GM03348 (cell line): ENCODE data around the gene TNNT1.
"Not testable (repeated sequence)": the region's sequence is repeated elsewhere in the genome, so short reads cannot be mapped to it uniquely, and the experiment has no call there.

Experiments
- DNase-seq: peaks from one replicate; pipeline ENCODE4 v3.0.0; 2012; ENCODE audit warnings: low spot score

The TNNT1 gene

GRCh38 chr19:55169136-55169535 lies 20.1 kb upstream of the TNNT1 start:
- DNase-seq = no peak

DNA sequence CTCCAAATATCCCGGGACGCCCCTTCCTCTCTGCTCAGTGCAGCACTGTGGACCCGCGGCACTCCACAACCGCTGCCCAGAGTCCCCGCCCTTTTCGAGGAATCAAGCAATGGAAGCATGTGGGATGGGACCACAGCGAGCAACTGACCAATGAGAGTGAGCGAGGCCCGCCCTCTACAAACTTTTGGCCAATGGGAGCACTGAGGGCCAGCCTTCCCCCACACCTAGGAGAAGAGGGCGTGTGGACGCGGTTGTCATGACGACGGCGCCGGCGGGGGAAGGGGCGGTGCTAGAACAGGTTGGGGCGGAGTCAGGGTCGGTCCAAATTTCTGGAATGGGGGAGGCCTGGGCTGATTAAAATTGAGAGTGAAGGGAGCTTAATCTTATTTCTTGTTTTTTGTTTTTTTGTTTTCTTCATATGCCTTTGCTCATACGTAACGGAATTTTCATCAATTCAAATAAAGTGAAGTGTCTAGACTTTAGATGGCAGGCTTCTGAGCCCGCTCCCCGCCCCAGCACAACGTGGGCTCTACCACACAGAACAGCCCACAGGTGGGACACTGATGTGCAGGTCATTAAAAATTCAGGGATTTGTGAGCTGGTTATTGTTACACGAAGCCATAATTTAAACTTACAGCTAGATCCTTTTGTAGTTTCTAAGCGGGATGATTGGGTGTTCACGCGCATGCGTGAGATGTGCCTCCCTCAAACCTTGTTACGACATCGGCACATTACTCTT lies 17.7 kb upstream of the TNNT1 start, which contains the start of gene DNAAF3:
DNAAF3 (minus strand) TSS at position 84 of the 739 bp plus-strand sequence. CDS start 200 bp downstream, outside the sequence.
- peak; percentile 100 for DNase-seq

GRCh38 chr19:55165952-55166529 lies 17.0 kb upstream of the TNNT1 start:
- DNase-seq = peak; percentile 81

GRCh38 chr19:55161571-55162322 lies 12.7 kb upstream of the TNNT1 start:
- DNase-seq = no peak

DNA sequence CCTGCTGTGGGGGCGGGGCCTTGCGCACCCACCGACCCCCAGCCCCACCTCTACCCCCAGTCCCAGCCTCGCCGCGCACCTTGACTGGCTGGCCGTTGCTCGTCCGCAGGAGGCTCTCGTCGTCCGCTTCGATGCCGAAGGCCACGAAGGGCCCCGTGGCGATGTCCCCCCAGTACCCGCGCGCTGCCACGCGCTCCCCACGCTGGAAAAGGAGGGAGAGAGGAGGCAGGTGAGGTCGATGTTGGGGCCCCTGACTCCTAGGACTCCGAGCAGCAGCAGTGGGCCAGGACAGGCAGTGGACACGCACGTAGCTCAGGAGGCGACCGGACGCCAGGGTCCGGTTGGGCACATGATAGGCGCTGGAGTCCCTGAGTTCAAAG lies 12.0 kb upstream of the TNNT1 start:
- DNase-seq = no peak

- peak; percentile 96 for DNase-seq
Measured at GRCh38 chr19:55160128-55160985, 11.4 kb upstream of the TNNT1 start.

DNA sequence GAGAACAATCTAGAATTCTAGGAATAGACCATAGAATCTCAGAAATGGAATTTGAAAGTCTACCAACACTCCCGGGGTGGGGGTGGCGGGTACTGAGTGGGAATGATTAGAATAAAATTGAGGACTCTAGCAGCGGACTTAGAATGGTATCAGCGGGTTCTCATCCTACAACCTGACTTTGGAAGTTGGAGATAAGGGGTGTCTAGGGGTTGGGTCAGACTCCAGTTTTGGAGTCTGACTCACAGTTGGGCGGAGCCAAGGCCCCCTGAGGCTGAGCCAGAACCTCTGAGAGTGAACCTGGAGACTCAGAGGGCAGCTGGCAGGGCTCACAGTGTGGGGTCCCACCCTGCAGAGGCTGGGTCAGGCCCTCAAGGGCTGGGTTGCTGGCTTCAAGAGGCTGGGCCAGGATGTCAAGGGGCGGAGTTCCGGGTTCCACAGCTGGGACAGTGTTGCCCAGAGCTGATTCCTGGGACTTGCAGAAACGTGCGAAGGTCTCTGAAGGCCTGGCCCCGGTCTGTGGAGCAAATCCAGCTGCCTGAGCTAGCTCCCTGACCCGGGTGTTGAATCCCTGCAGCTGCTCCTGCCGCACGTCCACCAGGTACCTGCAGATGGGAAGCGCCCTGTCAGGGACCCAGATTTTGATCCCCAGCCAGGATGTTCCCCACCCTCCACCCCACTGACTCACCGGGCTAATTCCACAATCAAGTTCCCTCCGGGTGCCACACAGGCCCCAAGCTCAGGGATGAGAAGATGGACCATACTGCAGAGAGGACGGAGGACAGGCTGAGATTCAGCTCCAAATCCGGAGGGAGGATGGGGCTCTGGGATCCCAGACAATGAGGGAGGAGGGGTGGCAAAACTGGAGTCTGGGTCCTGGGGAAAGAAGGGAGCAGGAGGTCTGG lies 10.1 kb upstream of the TNNT1 start:
- DNase-seq = no peak

DNA sequence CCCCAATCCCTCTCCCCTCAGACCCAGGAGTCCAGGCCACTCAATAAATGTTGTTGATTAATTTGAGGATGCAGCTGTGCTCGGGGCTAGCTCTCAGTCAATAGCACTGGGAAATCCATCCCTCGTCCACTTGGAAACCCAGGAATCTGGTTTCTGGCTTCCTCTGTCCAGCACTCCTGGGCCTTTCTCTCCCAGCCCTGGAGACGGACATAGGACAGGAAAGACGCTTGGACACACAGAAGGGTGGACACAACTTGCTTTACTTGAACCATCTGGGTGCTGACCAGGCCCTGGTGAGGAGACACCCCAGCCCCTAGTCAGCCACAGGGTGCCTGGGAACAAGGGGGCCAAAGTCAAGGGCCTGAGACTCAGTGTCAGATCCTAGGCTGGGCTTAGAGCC lies 9.4 kb upstream of the TNNT1 start:
- no peak for DNase-seq

- no peak for DNase-seq
Measured at GRCh38 chr19:55157064-55157908, 8.3 kb upstream of the TNNT1 start, which contains the start of gene TNNI3. Gene TNNI3 (minus strand): TSS chr19:55157732. CDS start chr19:55157589, 143 bp downstream.

DNA sequence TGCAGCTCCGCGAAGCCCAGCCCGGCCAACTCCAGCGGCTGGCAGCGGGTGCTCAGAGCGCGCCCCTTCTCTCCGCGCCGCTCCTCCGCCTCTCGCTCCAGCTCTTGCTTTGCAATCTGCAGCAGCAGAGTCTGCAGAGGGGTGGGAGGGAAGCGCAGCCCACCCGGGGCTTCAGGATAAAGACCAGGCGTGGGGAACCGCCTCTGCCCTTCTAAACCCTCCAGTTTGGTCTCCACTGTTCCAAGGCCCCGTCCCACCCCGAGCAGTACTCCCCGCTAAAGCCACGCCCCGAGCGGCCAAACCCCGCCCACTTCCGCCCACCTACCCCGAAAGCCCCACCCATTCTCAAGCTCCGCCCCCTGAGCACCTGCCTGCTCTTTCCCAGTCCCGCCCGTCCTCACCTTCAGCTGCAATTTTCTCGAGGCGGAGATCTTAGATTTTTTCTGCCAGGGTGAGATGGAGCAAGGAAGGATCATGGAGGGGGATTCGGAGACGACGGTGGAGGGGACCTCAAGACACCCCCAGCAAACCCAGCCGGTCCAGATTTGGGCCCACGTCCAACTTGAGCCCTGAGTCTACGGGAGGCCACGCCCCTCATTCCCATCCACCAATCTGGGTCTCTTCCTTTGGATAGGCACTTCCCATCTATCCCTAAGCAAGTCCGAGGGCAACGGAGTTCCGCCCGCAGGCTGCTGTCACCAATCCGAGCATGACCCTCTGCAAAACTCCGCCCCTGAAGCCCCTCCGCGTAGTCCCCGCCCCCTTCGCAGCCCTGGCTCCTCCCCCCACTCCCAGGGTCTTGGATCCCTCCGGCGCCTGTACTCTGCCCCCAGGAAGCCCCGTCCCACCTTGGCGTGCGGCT lies 7.4 kb upstream of the TNNT1 start:
- DNase-seq = peak; percentile 65

GRCh38 chr19:55155784-55156183 lies 6.8 kb upstream of the TNNT1 start:
- DNase-seq = not testable (repeated sequence)

- no peak for DNase-seq
Measured at GRCh38 chr19:55153652-55154264, 4.8 kb upstream of the TNNT1 start.

DNA sequence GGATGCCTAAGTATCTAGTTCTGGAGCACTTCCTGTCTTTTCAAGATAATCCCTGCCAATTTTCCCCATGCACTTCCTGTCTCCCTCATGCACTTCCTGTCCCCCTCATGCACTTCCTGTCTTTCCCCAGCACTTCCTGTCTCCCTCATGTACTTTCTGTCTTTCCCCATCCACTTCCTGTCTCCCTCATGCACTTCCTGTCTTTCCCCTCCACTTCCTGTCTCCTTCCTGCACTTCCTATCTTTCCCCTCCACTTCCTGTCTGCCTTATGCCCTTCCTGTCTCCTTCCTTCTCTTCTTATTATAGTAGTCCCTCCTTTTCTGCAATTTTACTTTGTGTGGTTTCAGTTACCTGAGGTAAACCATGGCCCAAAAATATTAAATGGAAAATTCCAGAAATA lies 3.0 kb upstream of the TNNT1 start:
- no peak for DNase-seq

- DNase-seq = no peak
Measured at GRCh38 chr19:55147545-55148251, 1.3 kb downstream of the TNNT1 start.

DNA sequence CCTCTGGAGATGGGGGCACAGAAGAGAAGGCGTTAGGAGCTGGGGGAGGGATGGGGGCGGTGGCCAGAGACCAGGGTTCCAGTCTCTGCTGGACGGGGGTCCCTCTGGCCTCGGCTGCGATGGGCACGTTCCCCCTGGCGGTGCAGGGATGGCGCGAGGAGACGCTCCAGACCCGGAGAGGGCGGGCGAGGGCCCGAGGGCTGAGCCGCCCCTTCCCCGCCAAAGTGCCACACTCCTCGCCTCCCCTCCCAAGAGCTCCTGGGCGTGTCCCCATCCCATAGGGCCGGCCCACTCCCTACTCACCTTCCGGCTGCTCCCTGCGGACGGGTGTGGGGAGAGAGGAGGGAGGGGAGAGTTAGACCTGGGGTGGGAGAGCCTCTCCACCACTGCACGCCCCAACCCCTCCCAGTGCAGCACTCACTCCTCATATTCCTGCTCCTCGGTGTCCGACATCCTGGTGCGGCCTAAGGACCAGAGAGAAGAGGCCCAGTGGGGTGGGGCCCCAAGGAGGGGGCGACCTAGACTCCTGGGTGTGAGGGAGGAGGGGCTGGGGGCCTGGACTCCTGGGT lies 2.2 kb downstream of the TNNT1 start:
- DNase-seq = no peak

- DNase-seq = peak; percentile 54
Measured at GRCh38 chr19:55146078-55146704, 2.8 kb downstream of the TNNT1 start.

DNA sequence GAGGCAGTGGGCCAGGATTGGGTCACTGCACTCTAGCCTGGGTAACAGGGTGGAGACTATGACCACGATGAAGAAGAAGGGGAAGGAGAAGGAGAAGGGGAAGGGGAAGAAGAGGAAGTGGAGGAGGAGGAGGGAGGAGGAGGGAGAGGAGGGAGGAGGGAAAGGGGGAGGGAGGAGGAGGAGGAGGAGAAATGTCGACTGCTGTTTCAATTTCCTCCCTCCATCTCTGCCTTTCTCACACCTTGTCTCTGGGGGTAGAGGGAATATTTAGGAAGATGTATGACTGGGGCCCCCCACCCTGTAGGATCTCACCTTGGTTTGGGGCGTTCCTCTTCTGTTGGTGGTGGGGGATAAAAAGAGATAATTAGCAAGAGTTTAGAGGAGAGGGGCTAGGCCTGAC lies 3.8 kb downstream of the TNNT1 start:
- DNase-seq = no peak
